WTC11 (cell line): Measurements from ENCODE around the gene IP6K3.

Experiments
- ATF1 ChIP-seq: sonication (generic); formaldehyde crosslinking; IDR thresholded peaks from 2 replicates; pipeline ENCODE4 v1.8.1; 2023; ENCODE audit warnings: mild to moderate bottlenecking, moderate library complexity, missing genetic modification reagents
- CREM ChIP-seq: sonication (generic); formaldehyde crosslinking; IDR thresholded peaks from 2 replicates; pipeline ENCODE4 v1.8.1; 2022; ENCODE audit warnings: mild to moderate bottlenecking, missing genetic modification reagents, moderate library complexity
- EMX1 ChIP-seq: fragments of 250-450 bp; sonication (Bioruptor Pico); IDR thresholded peaks from 2 replicates; pipeline ENCODE4 v1.8.0; 2021; ENCODE audit warnings: mild to moderate bottlenecking
- MAX ChIP-seq: sonication (generic); formaldehyde crosslinking; IDR thresholded peaks from 2 replicates; pipeline ENCODE4 v1.8.0; 2022; ENCODE audit warnings: mild to moderate bottlenecking, missing genetic modification reagents
- NFYB ChIP-seq: sonication (generic); formaldehyde crosslinking; conservative IDR thresholded peaks from 2 replicates; pipeline ENCODE4 v1.8.0; 2022; ENCODE audit warnings: low read depth, missing genetic modification reagents
- NR2C2 ChIP-seq: sonication (generic); formaldehyde crosslinking; IDR thresholded peaks from 2 replicates; pipeline ENCODE4 v1.8.0; 2022; ENCODE audit warnings: mild to moderate bottlenecking, missing genetic modification reagents
- TF ChIP-seq, protein P1 (sequence below): fragments of 200-600 bp; IDR thresholded peaks from 2 replicates; pipeline ENCODE4 v1.8.0; 2022; ENCODE audit warnings: antibody characterized with exemption

DNA sequence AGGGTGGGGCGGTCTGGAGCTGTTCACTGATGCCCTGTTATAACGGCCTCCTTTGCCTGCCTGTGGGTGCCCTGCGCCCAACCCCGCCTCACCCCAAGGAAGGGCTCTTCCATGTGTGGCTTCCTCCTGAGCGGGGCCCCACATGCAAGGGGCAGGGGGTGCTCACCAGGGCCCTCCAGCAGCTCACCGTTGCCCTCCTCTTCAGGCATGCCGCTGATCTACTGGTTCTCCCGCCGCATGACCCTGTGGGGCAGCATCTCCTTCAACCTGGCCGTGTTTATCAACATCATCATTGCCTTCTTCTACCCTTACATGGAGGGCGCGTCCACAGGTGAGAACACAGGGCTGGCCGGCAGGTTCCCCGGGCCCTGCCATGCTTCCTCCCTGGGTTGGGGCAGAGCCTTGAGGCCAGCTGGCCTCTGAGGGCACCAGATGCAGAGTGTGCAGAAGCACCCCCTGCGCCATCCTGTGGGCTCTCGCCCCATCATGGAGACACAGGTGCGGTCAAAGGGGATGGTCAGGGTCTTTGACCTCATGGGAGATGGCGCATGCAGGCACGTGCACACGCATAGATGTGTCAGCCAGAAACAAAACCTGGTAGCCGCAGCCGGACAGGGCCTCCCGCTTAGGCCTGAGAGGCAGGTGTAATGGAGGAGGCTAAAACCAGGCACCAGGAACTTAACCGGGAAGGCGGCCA is 58.1 kb downstream of the IP6K3 start:
- no peak for TF ChIP-seq MAX (CRISPR knock-in tag)
- TF ChIP-seq, protein P1, sequence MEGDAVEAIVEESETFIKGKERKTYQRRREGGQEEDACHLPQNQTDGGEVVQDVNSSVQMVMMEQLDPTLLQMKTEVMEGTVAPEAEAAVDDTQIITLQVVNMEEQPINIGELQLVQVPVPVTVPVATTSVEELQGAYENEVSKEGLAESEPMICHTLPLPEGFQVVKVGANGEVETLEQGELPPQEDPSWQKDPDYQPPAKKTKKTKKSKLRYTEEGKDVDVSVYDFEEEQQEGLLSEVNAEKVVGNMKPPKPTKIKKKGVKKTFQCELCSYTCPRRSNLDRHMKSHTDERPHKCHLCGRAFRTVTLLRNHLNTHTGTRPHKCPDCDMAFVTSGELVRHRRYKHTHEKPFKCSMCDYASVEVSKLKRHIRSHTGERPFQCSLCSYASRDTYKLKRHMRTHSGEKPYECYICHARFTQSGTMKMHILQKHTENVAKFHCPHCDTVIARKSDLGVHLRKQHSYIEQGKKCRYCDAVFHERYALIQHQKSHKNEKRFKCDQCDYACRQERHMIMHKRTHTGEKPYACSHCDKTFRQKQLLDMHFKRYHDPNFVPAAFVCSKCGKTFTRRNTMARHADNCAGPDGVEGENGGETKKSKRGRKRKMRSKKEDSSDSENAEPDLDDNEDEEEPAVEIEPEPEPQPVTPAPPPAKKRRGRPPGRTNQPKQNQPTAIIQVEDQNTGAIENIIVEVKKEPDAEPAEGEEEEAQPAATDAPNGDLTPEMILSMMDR: no peak
- TF ChIP-seq NR2C2: no peak
- no peak for TF ChIP-seq ATF1 (CRISPR knock-in tag)
- no peak for TF ChIP-seq NFYB (CRISPR knock-in tag)
- no peak for TF ChIP-seq EMX1 (CRISPR knock-in tag)
- TF ChIP-seq CREM (CRISPR knock-in tag): no peak
